Measurements from ENCODE around the gene MATCAP1.
A peak's percentile ranks its signal among the peaks of the same experiment; 100 is the strongest.

MATCAP1 gene

DNA sequence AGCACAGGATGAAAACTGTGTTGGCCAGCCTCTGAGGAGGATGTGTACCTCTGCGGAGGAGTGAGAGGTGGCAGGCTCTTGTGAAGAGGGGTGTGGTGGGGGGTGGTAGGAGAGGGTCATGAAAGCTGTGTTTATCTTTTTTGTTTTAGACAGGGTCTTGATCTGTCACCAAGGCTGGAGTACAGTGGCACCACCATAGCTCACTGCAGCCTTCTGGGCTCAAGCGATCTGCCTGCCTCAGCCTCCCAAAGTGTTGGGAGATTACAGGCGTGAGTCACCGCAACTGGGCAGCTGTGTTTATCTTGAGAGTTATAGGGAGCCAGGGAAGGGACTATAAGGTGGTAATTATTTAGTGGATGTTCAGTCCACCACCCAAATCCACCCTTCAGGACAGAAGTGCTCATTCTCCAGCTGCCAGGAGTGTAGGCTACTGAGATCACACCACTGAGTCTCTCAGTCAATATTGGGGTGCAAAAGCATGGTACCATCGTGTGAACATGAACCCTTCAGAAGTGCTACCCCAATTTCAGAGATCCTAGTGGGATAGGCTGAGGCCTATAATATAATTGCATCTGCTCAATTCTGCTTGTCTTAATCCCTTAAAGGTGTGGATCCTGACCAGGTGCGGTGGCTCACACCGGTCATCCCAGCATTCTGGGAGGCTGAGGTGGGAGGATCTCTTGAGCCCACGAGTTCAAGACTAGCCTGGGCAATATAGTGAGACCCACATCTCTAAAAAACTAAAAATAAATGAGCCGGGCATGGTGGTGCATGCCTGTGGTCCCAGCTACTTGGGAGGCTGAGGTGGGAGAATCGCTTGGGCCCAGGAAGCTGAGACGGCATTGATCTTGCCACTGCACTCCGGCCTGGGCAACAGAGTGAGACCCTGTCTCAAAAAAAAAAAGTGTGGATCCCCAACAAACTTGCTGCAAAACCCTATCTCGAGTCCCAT, 7.0 kb upstream of the MATCAP1 start:
- DNase-seq = no peak

DNA sequence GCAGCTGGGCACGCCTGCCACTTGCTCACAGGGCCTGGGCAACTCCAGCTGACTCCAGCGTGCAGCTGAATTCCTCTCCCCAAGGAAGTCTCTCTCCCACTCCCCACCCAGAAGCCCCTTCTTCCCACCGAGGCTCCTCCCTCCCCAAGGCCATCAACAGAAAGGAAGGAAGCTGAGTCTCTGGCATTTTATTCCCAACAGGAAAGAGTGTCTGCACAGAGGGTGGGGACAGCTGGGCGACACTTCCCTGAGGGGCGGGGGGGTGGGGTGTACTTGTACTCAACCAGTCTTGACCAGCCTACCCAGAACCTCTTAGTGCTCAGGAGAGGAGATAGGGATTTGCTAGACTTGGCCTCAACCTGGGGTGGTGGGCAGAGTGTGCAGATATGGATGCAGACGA, 6.3 kb upstream of the MATCAP1 start, which contains the start of gene EXOC3L1:
Gene EXOC3L1 (minus strand): TSS at position 96 of the 400 bp plus-strand sequence. CDS start 460 bp downstream, outside the sequence.
- DNase-seq = no peak

DNA sequence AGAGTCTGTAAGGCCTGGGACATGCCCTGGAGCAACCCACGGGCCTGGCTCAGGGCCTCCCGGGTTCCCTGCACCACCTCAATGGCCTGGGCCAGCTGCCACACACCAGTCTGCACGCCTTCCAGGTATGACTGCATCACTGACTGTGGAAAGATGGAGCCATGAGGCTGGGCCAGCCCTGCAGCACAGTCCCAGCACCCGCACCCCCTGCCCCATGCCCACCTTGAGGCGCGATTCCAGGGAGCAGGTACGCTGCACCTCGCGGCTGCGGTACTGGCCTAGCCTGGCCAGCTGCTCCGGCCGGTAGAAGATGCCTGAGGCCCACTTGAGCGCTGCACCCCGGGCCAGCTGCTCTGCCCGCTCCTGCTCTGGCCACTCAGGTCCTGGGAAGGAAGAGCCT, 5.0 kb upstream of the MATCAP1 start:
- DNase-seq = no peak

DNA sequence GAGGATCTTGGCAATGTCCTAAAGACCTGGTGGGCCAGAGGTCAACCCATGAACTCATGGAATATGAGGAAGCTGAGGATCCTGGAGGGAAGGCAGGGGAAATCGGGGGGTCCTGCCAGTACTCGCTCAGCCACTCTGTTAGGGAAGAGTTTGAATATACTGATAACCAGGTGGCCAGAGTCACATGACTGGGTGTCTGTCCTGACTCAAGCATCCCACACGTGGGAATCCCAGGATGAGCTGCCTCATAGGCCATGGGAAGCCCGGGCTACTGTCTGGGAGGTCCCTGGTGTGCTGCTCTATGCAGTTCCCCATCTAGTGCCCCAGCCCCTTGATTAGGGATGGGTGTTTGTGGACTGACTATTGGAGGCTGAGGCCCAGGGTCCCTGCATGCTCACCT, 4.6 kb upstream of the MATCAP1 start:
- DNase-seq = peak; percentile 63 to 82 (median 82)

DNA sequence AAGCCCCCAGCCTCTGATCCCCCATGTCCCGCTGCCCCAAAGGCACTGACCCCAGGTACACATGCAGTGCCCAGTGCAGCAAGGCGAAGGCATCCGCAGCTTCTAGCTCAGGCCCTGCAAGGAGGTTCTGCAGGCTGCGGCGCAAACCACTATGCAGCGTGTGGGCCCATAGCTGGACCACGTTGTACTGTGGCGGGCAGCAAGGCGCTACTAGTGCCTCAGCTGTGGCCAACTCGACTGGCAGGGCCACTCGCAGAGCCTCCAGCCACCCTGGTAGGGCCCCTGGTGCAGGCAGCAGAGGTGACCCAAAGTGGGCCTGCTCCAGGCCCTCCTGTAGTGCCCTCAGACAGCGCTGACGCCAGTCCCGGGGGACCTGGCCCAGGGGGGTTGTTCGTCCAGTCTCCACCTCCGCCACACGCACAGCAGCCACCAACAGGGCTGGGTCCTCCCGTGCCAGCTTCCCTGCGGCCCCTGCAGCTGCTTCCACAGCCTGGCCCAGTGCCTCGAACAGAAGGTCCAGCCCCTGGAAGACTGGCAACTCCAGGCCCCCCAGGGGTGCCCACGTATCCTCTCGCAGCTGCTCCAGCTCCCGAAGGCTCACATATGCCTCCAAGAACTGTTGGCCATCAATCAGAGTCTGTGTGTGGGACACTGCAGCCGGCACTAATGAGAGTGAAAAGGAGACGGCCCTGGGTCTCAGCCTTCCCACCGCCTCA, 3.6 kb upstream of the MATCAP1 start:
- DNase-seq = no peak

DNA sequence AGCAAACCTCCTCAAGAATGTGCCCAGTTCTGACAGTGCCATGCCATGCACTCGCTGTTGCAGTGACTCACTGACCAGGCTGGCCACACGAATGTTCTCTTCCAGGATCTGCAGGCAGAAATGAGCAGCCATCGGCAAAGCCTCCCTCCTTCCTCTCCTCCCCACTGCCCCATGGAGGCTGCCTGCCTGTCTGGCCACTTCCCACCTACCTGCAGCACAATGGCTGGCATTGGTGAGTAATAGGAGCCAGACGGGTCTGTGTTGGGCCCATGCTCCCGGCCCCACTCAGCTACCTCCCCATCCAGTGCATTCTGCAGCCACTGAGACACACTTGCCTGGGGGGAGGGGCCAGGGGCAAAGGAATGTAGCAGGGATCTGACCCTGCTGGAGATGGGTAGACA, 2.8 kb upstream of the MATCAP1 start:
- no peak for DNase-seq

DNA sequence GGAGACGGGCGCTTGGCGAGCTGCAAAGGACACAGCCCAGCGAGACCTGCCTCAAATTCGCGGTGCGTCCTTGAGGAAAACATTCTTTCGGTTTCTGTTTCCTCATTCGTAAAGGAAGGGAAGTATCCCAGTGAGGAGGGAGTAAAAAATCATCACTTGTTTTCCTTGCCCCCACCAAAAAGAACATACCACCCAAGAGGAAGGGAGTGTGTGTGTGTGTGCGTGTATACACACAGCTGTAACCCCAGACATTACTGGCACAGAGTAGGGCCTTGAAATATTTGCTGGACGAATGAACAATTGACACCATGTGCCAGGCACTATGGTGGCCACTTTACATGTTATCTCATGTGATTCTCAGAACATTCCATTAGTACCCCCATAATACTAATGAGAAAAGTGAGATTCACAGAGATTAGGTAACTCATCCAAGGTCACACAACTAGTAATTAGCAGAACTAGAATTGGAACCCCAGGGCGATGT, 1.9 kb upstream of the MATCAP1 start:
- no peak for DNase-seq

DNA sequence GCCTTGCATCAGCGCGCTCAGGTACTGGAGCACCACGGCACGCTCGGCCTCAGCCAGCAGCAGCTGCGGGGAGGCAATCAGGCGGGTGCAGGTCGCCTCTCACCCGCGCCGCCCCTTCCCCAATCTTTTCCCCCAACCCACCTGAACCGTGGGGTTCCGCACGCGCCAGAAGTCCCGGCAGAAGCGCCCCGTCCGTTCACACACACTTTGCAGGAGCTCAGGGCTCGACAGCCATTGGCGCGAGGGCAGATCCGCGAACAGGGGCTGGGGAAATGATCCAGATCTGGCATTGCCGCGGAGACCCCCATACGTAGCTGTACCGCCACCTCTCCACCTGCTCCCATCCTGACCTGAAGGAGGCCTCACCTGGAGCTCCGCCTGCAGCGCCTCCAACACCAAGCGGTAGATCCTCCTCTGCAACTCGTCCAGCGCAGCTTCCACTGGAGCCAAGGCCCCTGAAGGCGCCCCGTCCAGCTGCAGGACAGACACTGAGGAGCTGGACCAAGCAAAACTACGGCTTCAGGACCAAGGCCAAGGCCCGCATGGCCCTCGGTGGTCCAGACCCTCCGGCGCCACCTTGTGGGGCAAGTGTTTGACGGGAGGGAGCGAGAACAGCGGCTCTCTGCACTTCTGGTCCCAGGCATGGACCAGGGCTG, 1.4 kb upstream of the MATCAP1 start:
- peak; percentile 92 to 97 (median 96) for DNase-seq

DNA sequence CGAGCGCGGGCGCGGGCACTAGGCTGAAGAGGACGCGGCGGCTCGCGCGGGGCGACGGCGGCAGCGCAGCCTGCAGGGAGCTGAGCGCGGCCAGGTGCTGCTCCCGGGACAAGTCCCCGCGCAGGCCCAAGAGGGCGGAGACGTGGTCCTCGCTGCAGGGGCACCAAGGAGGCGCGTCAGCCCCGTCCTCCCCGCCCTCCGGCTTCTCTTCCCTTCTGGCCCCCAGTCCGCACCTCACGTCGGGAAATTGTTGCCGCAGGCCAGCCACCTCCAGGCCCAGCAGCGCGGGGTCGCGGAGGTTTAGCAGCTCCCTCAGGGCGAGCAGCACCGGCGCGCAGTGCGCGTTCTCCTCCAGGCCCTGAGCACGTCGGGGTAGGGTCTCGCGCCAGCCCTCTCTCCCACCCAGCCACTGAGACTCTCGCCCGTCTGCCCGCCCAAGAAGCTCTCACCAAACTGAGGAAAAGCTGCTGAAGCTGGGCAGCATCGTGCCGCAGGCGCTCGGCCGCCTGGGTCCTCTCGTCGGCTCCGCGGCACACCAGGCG, 761 bp upstream of the MATCAP1 start:
- DNase-seq = no peak

DNA sequence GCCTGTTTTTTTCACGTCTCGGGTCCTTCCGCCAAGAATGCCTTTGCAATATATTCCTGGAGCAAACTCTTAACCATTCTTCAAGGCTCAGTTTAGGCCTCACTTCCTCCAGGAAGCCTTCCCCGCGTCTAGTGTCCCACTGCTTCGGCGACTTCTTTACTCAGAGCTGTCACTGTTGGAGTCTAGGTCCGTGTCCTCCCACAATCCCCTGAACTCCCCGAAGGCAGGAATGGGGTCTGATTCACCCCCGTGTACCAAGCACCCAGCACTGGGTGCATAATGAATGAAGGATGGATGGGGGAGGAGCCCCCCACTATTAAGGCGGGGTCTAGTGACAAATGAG, 508 bp downstream of the MATCAP1 start:
- no peak for DNase-seq

DNA sequence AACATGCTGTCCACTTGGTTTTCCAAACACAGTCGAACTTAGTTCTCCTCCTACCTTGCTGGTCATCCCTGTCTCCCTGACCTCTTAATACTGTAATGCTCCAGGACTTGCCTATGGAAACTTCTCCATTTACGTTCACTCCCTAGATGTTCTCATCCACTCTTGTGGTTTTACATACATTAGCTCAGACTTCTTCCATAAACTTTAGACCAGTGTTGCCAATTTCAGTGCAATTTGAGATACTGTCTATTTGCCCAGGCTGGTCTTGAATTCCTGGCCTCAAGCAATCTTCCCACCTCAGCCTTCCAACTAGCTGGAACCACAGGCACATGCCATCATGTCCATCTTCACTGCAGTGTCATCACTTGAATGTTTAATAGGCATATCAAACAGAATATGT, 1.5 kb downstream of the MATCAP1 start:
- DNase-seq = peak in 1 of 3 donors; percentile 46

DNA sequence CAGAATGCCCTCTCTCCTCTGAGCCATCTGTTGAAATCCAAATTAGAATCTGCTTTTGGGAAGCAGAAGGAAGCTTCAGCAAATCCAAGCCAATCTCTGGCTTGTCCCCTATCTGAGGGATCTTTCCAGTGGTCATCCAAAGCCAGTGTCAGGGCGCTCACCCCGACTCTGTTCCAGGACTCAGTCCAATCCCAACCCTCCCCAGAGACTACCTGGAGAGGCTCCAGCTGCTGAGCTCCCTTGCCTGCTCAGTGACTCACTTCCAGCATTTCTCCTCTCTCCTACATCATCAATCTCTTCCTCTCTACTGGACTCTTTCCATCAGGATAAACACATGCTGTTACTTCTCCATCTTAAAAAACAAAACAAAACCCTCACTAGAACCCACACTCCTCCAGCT, 2.4 kb downstream of the MATCAP1 start:
- no peak for DNase-seq

DNA sequence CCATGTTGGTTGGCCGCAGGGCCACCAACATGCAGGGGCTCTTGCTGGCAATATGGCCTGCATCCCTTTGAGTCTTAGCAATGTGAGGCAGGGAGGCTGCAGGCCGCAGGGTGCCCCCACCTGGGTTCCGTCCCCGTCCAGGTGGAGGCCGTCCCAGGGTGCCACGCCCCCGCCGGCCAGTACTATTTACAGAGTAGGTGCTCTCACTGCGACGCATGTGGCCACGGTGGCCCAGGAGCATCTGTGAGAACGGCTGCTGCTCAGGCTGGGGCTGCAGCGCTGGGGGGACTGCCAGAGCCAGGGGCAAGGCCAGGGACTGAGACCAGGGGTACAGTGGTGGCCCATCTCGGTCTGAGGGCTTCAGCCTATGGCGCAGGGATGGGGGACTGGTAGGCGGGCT, 3.6 kb downstream of the MATCAP1 start:
- no peak for DNase-seq

DNA sequence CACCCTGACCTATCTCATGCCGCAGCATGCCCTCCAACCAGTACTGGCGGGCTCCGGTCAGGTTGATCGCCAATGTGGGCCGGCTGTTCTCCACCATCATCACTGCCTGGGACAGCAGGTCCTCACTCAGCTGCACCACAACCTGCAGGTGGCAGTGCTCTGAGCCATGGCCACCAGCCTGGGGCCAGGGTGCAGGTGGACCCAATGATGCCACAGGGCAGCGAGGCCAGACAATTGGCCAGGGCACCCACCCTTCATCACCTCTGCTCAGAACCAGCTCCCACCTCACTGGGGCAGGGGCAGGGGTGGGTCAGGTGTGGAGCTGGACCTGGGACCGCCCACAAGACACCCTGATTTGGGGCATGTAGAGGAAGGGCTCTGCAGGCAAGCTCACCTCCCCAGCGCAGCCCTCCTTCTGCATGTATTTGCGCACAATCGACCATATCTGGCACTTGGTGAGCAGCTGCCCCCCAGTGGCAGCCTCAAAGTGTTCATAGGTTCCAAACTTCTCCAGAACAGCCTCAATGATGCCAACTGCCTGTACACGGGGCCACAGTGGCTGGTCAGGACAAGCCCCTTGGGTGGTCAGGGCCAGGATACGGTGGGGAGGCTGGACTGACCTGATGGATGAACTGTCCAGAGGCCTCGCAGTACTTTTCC, 4.2 kb downstream of the MATCAP1 start:
- DNase-seq = no peak

DNA sequence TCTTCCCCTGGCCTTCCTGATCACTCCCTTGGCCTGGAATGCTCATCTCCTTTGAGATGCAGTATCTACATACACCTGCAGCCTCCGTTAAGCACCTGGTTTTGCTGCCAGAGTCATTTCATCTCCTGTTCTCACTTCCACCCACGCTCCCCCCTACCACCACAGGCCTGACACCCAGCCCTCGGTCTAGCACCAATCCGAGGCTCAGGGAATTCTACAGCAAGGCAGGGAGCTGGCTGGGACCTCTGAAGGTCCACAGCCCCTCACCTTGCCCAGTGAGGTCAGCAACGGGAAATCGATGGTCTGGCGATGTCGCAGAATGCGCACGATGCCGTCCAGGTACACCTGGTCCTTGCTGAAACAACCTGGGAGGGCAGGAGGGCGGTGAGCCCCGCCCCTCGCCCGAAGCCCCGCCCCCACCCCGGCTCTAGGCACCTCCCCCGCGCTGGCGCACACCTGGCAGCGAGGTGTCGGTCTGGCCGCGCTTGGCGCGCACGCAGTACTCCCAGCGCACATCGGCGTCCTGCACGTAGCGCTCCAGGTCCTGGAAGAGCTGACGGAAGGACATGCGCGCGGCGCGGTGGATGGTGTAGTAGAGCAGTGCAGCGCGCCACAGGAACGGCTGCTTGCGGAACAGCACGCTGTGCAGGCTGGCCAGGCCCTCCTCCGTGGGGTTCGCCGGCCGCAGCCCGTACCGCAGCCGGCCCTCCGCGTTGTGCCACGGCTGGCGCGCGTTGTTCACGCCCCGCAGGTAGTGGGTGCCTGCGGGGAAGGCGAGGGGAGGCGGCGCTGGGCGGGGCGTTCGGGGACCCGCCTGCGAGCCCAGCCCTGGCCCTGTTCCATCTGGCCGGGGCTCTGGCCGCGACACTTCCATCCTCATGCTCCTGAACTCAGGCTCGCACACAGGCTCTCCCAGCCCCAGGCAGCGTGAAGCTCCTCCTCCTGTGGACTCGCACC, 5.7 kb downstream of the MATCAP1 start:
- peak; percentile 57 to 75 (median 62) for DNase-seq

DNA sequence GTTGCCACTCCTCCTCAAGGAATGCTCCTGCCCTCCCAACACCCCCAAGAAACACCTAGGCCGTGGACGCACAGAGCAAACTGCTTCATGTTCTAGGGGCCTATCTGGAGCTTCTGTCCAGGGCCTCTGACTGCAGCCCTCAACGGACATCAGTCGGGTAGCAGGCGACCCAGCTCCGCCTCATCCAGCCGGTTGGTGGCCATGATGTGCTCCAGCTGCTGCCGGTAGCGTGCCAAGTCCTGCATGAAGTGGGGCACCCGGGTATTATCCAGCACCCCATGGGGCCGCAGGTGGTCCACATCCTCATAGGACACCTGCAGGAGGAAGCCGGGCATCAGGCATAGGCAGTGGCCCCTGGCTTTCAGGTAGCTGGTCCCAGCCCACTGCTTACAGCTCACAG, 7.1 kb downstream of the MATCAP1 start:
- DNase-seq = no peak

DNA sequence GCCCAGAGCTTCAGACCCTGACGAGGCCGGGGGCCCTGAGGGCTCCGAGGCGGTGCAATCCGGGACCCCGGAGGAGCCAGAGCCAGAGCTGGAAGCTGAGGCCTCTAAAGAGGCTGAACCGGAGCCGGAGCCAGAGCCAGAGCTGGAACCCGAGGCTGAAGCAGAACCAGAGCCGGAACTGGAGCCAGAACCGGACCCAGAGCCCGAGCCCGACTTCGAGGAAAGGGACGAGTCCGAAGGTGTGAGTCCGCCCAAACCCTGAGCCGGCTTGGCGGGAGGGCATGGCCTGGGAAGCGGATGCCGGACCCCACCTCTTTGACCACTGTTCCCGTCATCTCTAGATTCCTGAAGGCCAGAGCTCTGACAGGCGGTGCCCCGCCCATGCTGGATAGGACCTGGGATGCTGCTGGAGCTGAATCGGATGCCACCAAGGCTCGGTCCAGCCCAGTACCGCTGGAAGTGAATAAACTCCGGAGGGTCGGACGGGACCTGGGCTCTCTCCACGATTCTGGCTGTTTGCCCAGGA, 9.0 kb downstream of the MATCAP1 start:
- no peak for DNase-seq

DNA sequence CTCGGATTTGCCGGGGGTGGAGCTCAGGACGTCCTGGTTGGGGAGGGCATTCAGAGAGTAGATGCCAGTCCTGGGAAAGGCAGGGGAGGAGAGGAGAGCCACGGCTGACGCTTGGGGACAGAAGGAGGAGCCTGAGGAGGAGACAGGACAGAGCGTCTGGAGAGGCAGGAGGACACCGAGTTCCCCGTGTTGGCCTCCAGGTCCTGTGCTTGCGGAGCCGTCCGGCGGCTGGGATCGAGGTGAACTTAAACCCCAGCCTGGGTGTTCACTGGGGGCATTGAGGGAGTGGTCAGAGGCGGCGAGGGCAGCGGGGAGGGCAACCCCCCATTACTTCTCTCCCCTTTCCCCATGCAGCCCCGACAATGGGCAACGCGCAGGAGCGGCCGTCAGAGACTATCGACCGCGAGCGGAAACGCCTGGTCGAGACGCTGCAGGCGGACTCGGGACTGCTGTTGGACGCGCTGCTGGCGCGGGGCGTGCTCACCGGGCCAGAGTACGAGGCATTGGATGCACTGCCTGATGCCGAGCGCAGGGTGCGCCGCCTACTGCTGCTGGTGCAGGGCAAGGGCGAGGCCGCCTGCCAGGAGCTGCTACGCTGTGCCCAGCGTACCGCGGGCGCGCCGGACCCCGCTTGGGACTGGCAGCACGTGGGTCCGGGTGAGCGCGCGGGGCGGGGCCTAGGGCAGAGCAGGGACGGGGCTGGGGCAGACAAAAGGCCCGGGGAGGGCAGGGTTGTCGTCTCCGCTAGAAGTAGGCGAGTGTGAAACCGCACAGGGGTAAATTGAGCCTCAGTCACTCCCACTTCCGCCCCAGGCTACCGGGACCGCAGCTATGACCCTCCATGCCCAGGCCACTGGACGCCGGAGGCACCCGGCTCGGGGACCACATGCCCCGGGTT, 9.7 kb downstream of the MATCAP1 start:
- DNase-seq = peak; percentile 73 to 82 (median 74)

DNA sequence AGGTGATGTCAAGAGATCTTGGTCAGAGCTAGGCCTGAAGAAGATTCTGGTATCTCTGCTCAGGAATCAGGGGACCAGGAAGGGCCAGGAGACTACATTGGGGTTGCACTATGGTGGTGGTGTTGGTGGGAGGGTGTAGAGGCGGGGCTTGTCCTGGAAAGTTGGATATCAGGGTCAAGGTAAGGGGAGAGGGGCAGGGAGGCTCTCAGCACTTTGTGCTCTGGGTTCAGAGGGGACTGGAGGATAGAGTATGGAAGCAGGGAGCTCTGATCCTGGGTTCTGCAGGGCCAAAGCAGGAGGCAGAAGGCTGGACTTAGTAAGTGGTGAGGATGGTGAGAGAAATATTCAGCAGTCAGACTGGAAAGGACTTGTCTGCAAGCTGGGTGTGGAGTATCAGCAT, 10.4 kb downstream of the MATCAP1 start:
- no peak for DNase-seq
